ENCODE data around the gene MUC12. TPM values are rescaled to one million over a fixed set of nuclear protein-coding genes. Genes with fewer than 3 reads are reported as not detected.
"Not testable (repeated sequence)": the region's sequence is repeated elsewhere in the genome, so short reads cannot be mapped to it uniquely, and the experiment has no call there.

The MUC12 gene
- total RNA-seq = 0.41 TPM

- DNase-seq (ENCODE audit: low spot score in 2 of 2) (no peak), FAIRE-seq (no peak)
Observed at GRCh38 chr7:100969066-100969615, at the start of gene MUC12. TSS of gene MUC12 (plus strand) at chr7:100969565. CDS start at chr7:100969623, 58 bp downstream.

GRCh38 chr7:100919779-100920437, 49.5 kb upstream of the MUC12 start:
- FAIRE-seq; DNase-seq (ENCODE audit: low spot score in 2 of 2): not testable (repeated sequence)

GRCh38 chr7:100921039-100921438, 48.3 kb upstream of the MUC12 start:
- DNase-seq (ENCODE audit: low spot score in 2 of 2) (no peak), FAIRE-seq (no peak)

- DNase-seq (ENCODE audit: low spot score in 2 of 2); FAIRE-seq: not testable (repeated sequence)
Observed at GRCh38 chr7:100923616-100924015, 45.7 kb upstream of the MUC12 start.

GRCh38 chr7:100929808-100930174, 39.6 kb upstream of the MUC12 start:
- DNase-seq (ENCODE audit: low spot score in 2 of 2) (no peak), FAIRE-seq (no peak)

- no peak for FAIRE-seq
- no peak for DNase-seq (ENCODE audit: low spot score in 2 of 2)
Observed at GRCh38 chr7:100933734-100934133, 35.6 kb upstream of the MUC12 start.

- FAIRE-seq; DNase-seq (ENCODE audit: low spot score in 2 of 2): not testable (repeated sequence)
Observed at GRCh38 chr7:100935381-100935780, 34.0 kb upstream of the MUC12 start.

- not testable (repeated sequence) for DNase-seq (ENCODE audit: low spot score in 2 of 2)
Observed at GRCh38 chr7:100936167-100936566, 33.2 kb upstream of the MUC12 start.

GRCh38 chr7:100942045-100942774, 27.2 kb upstream of the MUC12 start:
- DNase-seq (ENCODE audit: low spot score in 2 of 2) = no peak
- no peak for FAIRE-seq

More at GRCh38 chr7:100936167-100936566, 33.2 kb upstream of the MUC12 start:
- FAIRE-seq = not testable (repeated sequence)

- no peak for DNase-seq (ENCODE audit: low spot score in 2 of 2)
- FAIRE-seq = no peak
Observed at GRCh38 chr7:100943693-100944092, 25.7 kb upstream of the MUC12 start.

- DNase-seq (ENCODE audit: low spot score in 2 of 2) (no peak), FAIRE-seq (no peak)
Observed at GRCh38 chr7:100944138-100944537, 25.2 kb upstream of the MUC12 start.

GRCh38 chr7:100946111-100946510, 23.3 kb upstream of the MUC12 start:
- no peak for FAIRE-seq
- DNase-seq (ENCODE audit: low spot score in 2 of 2) = no peak

- no peak for FAIRE-seq
- no peak for DNase-seq (ENCODE audit: low spot score in 2 of 2)
Observed at GRCh38 chr7:100946766-100947365, 22.5 kb upstream of the MUC12 start.

GRCh38 chr7:100947792-100948191, 21.6 kb upstream of the MUC12 start:
- DNase-seq (ENCODE audit: low spot score in 2 of 2) (no peak), FAIRE-seq (no peak)

GRCh38 chr7:100949227-100949932, 20.0 kb upstream of the MUC12 start, which contains the start of gene MUC3A:
TSS of gene MUC3A (plus strand) at chr7:100949534. CDS start at chr7:100949625, 91 bp downstream.
- FAIRE-seq (no peak), DNase-seq (ENCODE audit: low spot score in 2 of 2) (no peak)

- DNase-seq (ENCODE audit: low spot score in 2 of 2) = no peak
- no peak for FAIRE-seq
Observed at GRCh38 chr7:100949933-100950443, 19.4 kb upstream of the MUC12 start.

- DNase-seq (ENCODE audit: low spot score in 2 of 2) (no peak), FAIRE-seq (no peak)
Observed at GRCh38 chr7:100951172-100951571, 18.2 kb upstream of the MUC12 start.

- FAIRE-seq (no peak), DNase-seq (ENCODE audit: low spot score in 2 of 2) (no peak)
Observed at GRCh38 chr7:100951888-100952560, 17.3 kb upstream of the MUC12 start.

- DNase-seq (ENCODE audit: low spot score in 2 of 2) = no peak
Observed at GRCh38 chr7:100952641-100953040, 16.7 kb upstream of the MUC12 start.

More at GRCh38 chr7:100952641-100953040, 16.7 kb upstream of the MUC12 start:
- FAIRE-seq = no peak
